ENCODE results near the gene AGPAT2.

GRCh38 chr9:136629879-136630661 is 57.2 kb downstream of the AGPAT2 start:
- TF ChIP-seq POLR2A (IDR thresholded peaks at IDR 0.05) (no peak), CTCF (IDR thresholded peaks at IDR 0.05) (peak; percentile 48 to 78 (median 62)), POLR2AphosphoS5 (IDR thresholded peaks at IDR 0.05) (no peak)
